ENCODE measurements around the gene FBXO45. TPM values are rescaled to one million over a fixed set of nuclear protein-coding genes. Genes with fewer than 3 reads are reported as not detected.

Gene FBXO45
- total RNA-seq, 1 donor from 2014 or later, result 5.8 TPM

Other genes with a start within 250 kb of the FBXO45 start
- gene TM4SF19, start 230.3 kb upstream of the FBXO45 start, total RNA-seq, result 0.49 TPM
- 53.2 TPM for gene UBXN7, start 136.2 kb upstream of the FBXO45 start, total RNA-seq
- gene RNF168, start 64.9 kb upstream of the FBXO45 start, total RNA-seq, result 23.0 TPM
- gene SMCO1, start 53.3 kb upstream of the FBXO45 start, total RNA-seq, result not detected
- gene WDR53, start 106 bp upstream of the FBXO45 start, total RNA-seq, result 8.1 TPM
- 4.2 TPM for gene NRROS, start 71.0 kb downstream of the FBXO45 start, total RNA-seq
- gene CEP19, start 143.6 kb downstream of the FBXO45 start, total RNA-seq, result 0.62 TPM
- gene PIGX, start 143.7 kb downstream of the FBXO45 start, total RNA-seq, result 13.4 TPM
- 55.0 TPM for gene PAK2, start 171.2 kb downstream of the FBXO45 start, total RNA-seq

Data from ureter (tissue), 1 donor.